GM18519 (cell line): ENCODE results near the gene NTMT1.
"Not testable (repeated sequence)": the region's sequence is repeated elsewhere in the genome, so short reads cannot be mapped to it uniquely, and the experiment has no call there.

Experiments used
- ATAC-seq: cut with Tn5 transposase; IDR thresholded peaks from one replicate; pipeline ENCODE4 v1.9.1; 2021; ENCODE audit warnings: mild to moderate bottlenecking, moderate library complexity; ENCODE audit not compliant: unreplicated experiment, low FRiP score

The NTMT1 gene

GRCh38 chr9:129626079-129626624, at the start of gene NTMT1:
Gene NTMT1, plus strand, starts transcription at chr9:129626163. Its CDS starts 6,541 bp downstream, at chr9:129632704.
- no peak for ATAC-seq

GRCh38 chr9:129576546-129577543, 49.1 kb upstream of the NTMT1 start:
- no peak for ATAC-seq

GRCh38 chr9:129579294-129579693, 46.7 kb upstream of the NTMT1 start:
- no peak for ATAC-seq

GRCh38 chr9:129580211-129580915, 45.6 kb upstream of the NTMT1 start:
- ATAC-seq: no peak

- no peak for ATAC-seq
Measured at GRCh38 chr9:129581505-129582189, 44.3 kb upstream of the NTMT1 start.

GRCh38 chr9:129582855-129583254, 43.1 kb upstream of the NTMT1 start:
- ATAC-seq: no peak

- no peak for ATAC-seq
Measured at GRCh38 chr9:129583308-129584038, 42.5 kb upstream of the NTMT1 start.

- ATAC-seq: no peak
Measured at GRCh38 chr9:129584136-129584535, 41.8 kb upstream of the NTMT1 start.

- no peak for ATAC-seq
Measured at GRCh38 chr9:129585352-129585751, 40.6 kb upstream of the NTMT1 start.

- no peak for ATAC-seq
Measured at GRCh38 chr9:129586245-129586644, 39.7 kb upstream of the NTMT1 start.

GRCh38 chr9:129586685-129587084, 39.3 kb upstream of the NTMT1 start:
- ATAC-seq: no peak

- ATAC-seq: no peak
Measured at GRCh38 chr9:129587487-129588262, 38.3 kb upstream of the NTMT1 start.

GRCh38 chr9:129590466-129590865, 35.5 kb upstream of the NTMT1 start:
- no peak for ATAC-seq

GRCh38 chr9:129591916-129592315, 34.0 kb upstream of the NTMT1 start:
- no peak for ATAC-seq

- ATAC-seq: not testable (repeated sequence)
Measured at GRCh38 chr9:129592790-129593189, 33.2 kb upstream of the NTMT1 start.

- no peak for ATAC-seq
Measured at GRCh38 chr9:129594632-129595031, 31.3 kb upstream of the NTMT1 start.

GRCh38 chr9:129595311-129595741, 30.6 kb upstream of the NTMT1 start:
- ATAC-seq: no peak

GRCh38 chr9:129595903-129596540, 29.9 kb upstream of the NTMT1 start:
- ATAC-seq: no peak
